GM12865 (cell line): Measurements from ENCODE around the gene MTG2.

ENCODE experiments used
- DNase-seq: peaks from one replicate; pipeline ENCODE4 v3.0.0; 2010; ENCODE audit warnings: low read depth
- H3K4me3 ChIP-seq: 2 replicates; pipeline ENCODE4 v1.5.1; 2011; ENCODE audit warnings: mild to moderate bottlenecking, low read depth, low read length, control low read depth
- TF ChIP-seq, protein P1 (sequence below): IDR thresholded peaks from 2 replicates; pipeline ENCODE4 v1.5.1; 2011; ENCODE audit warnings: low read length, control low read depth, low read depth, inconsistent platforms; ENCODE audit not compliant: insufficient read depth; ENCODE audit errors: missing control alignments

Gene MTG2

DNA sequence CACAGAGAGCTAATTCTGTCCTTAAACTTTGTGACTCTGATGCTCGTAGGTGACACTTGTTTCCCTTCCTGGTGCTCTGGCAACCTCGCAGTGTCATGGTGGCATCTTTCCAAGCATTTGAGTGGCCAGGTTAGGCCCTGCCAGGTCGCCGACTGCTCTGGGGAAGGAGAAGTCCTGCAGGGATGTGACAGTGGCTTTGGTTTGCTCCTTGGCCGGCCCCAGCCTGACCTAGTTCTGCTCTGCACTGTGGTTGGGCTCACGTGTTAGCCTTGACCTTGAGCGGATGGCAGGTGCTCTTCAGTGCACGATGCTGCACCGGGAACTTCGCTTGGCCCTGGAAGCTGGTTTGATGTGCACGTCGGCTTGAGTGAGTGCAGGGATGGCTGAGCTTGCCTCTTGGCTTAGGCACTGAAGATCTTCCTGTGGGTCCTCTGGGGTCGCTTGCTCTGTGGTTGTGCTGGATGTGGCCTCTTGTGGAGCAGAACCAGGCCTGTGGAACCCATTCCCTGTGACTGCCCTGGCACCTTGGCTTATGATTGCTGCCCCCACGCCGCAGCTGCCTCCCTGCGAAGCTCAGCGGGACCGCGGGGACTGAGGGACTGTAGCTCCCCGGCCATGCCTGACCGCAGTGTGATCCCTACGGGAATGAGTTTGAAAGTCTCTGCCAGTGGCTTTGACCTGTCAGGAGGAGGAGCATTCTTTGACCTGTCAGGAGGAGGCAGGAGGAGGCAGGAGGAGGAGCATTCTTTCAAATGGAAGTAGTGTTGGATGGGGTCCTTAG lies 64.2 kb downstream of the MTG2 start:
- no peak for DNase-seq
- H3K4me3 ChIP-seq: no peak overlapping the region
- TF ChIP-seq, protein P1, sequence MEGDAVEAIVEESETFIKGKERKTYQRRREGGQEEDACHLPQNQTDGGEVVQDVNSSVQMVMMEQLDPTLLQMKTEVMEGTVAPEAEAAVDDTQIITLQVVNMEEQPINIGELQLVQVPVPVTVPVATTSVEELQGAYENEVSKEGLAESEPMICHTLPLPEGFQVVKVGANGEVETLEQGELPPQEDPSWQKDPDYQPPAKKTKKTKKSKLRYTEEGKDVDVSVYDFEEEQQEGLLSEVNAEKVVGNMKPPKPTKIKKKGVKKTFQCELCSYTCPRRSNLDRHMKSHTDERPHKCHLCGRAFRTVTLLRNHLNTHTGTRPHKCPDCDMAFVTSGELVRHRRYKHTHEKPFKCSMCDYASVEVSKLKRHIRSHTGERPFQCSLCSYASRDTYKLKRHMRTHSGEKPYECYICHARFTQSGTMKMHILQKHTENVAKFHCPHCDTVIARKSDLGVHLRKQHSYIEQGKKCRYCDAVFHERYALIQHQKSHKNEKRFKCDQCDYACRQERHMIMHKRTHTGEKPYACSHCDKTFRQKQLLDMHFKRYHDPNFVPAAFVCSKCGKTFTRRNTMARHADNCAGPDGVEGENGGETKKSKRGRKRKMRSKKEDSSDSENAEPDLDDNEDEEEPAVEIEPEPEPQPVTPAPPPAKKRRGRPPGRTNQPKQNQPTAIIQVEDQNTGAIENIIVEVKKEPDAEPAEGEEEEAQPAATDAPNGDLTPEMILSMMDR: no peak

DNA sequence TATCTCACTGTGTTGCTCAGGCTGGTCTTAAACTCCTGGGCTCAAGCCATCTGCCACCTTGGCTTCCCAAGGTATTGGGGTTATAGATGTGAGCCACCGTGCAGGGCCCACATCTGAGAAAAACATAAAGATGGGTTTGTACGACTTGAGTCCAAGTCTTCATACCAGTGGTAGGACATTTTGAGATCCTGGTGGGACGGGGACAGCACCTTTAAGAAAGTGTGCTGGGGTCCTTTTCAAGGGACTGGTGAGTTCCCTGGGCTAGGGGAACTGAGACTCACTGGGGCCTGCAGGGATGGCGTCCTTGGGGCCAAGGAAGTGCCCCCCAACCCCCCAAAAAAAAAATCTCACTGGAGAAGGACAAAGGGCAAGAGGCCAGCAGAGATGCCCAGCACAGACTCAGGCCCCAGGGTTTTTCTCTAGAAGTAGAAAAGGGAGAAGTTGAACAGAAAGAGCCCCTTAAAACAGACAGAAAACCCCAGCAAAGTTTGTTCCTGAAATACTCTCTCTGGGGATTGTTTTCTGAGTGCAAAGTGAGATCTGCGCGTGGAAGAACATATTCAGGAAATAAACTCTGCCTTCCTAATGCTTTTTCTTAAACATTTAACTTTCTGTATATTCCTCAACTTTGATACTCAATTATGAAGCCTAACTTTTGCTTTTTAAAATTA lies 66.2 kb downstream of the MTG2 start:
- TF ChIP-seq, protein P1: no peak
- no peak for DNase-seq
- no peak overlapping the region for H3K4me3 ChIP-seq

DNA sequence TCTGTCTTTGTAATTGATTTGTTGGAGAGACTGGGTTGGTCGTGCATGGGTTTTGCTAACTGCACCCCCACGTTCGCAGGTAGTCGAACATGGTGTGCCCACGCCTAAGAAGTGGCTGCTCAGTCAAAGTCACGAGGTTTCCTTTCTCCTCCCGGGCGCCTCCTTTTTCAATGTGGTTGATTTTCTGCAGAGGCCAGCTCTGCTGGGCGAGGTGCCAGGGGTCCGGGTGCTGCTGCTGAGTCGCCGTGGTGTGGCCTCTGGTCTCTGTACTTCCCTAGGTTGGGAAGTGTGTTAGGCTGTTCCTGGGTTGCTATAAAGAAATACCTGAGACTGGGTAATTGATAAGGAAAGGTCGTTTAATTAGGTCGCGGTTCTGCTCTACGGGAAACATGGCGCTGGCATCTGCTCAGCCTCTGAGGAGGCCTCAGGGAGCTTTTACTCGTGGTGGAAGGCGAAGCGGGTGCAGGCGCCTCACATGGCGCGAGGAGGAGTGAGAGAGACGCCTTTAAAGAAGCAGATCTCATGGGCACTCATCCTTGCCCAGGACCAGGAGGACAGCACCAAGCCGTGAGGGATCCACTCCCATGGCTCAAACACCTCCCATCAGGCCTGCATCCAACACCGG lies 69.6 kb downstream of the MTG2 start:
- TF ChIP-seq, protein P1: no peak
- DNase-seq: no peak
- no peak overlapping the region for H3K4me3 ChIP-seq
